ENCODE measurements around the gene USP17L17. TPM values are rescaled to one million over a fixed set of nuclear protein-coding genes. Genes with fewer than 3 reads are reported as not detected.
"Not testable (repeated sequence)": the region's sequence is repeated elsewhere in the genome, so short reads cannot be mapped to it uniquely, and the experiment has no call there.

Gene USP17L17, protein sequence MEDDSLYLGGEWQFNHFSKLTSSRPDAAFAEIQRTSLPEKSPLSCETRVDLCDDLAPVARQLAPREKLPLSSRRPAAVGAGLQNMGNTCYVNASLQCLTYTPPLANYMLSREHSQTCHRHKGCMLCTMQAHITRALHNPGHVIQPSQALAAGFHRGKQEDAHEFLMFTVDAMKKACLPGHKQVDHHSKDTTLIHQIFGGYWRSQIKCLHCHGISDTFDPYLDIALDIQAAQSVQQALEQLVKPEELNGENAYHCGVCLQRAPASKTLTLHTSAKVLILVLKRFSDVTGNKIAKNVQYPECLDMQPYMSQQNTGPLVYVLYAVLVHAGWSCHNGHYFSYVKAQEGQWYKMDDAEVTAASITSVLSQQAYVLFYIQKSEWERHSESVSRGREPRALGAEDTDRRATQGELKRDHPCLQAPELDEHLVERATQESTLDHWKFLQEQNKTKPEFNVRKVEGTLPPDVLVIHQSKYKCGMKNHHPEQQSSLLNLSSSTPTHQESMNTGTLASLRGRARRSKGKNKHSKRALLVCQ
- polyA plus RNA-seq (ENCODE audit: insufficient read length): not detected

DNA sequence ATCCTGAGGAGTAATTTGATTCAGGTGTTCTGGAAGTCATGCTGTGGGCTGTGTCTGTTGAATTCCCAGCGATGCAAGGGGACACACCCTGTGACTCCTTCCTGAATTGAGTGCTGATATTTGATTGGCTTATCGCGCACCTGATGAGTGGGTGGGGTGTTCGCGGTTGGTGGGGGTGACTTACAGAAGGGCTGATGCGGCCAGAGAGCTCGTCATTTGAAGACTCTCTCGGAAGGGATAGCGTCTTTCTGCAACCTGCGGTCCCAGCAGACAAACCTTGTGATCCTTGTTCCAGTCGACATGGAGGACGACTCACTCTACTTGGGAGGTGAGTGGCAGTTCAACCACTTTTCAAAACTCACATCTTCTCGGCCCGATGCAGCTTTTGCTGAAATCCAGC lies at the start of gene USP17L17:
USP17L17 (plus strand) TSS at position 301 of the 400 bp plus-strand sequence; CDS start at position 301, 0 bp downstream.
- DNase-seq (ENCODE audit: low read depth): not testable (repeated sequence)

DNA sequence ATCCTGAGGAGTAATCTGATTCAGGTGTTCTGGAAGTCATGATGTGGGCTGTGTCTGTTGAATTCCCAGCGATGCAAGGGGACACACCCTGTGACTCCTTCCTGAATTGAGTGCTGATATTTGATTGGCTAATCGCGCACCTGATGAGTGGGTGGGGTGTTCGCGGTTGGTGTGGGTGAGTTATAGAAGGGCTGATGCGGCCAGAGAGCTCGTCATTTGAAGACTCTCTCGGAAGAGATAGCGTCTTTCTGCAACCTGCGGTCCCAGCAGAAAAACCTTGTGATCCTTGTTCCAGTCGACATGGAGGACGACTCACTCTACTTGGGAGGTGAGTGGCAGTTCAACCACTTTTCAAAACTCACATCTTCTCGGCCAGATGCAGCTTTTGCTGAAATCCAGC lies 33.3 kb upstream of the USP17L17 start, which contains the start of gene USP17L10:
USP17L10 (plus strand) TSS at position 301 of the 400 bp plus-strand sequence; CDS start at position 301, 0 bp downstream.
- not testable (repeated sequence) for DNase-seq (ENCODE audit: low read depth)

DNA sequence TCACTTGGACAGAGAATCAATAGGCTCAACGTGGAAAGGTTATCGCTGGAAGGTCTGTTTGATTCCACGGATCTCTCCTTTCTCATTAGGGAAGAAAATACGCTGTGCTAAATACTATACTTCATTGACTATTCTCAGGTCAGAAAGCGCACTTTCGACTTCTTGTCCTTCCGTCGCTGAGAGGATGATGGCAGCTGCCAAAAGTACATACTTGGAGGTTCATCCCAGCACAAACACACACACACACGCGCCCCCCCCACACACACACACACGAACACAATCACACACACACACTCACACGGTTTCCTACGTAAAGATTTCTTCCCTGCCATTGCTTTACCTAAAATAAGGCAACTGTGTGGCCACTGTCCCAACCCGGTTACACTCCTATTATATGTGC lies 29.0 kb upstream of the USP17L17 start:
- DNase-seq (ENCODE audit: low read depth): not testable (repeated sequence)

DNA sequence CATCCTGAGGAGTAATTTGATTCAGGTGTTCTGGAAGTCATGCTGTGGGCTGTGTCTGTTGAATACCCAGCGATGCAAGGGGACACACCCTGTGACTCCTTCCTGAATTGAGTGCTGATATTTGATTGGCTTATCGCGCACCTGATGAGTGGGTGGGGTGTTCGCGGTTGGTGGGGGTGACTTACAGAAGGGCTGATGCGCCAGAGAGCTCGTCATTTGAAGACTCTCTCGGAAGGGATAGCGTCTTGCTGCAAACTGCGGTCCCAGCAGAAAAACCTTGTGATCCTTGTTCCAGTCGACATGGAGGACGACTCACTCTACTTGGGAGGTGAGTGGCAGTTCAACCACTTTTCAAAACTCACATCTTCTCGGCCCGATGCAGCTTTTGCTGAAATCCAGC lies 28.6 kb upstream of the USP17L17 start, which contains the start of gene USP17L11:
USP17L11 (plus strand) TSS at position 301 of the 400 bp plus-strand sequence; CDS start at position 301, 0 bp downstream.
- DNase-seq (ENCODE audit: low read depth): not testable (repeated sequence)

DNA sequence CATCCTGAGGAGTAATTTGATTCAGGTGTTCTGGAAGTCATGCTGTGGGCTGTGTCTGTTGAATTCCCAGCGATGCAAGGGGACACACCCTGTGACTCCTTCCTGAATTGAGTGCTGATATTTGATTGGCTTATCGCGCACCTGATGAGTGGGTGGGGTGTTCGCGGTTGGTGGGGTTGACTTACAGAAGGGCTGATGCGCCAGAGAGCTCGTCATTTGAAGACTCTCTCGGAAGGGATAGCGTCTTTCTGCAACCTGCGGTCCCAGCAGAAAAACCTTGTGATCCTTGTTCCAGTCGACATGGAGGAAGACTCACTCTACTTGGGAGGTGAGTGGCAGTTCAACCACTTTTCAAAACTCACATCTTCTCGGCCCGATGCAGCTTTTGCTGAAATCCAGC lies 23.8 kb upstream of the USP17L17 start, which contains the start of gene USP17L12:
USP17L12 (plus strand) TSS at position 301 of the 400 bp plus-strand sequence; CDS start at position 301, 0 bp downstream.
- not testable (repeated sequence) for DNase-seq (ENCODE audit: low read depth)

DNA sequence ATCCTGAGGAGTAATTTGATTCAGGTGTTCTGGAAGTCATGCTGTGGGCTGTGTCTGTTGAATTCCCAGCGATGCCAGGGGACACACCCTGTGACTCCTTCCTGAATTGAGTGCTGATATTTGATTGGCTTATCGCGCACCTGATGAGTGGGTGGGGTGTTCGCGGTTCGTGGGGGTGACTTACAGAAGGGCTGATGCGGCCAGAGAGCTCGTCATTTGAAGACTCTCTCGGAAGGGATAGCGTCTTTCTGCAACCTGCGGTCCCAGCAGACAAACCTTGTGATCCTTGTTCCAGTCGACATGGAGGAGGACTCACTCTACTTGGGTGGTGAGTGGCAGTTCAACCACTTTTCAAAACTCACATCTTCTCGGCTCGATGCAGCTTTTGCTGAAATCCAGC lies 19.1 kb upstream of the USP17L17 start, which contains the start of gene USP17L13:
USP17L13 (plus strand) TSS at position 301 of the 400 bp plus-strand sequence; CDS start at position 301, 0 bp downstream.
- not testable (repeated sequence) for DNase-seq (ENCODE audit: low read depth)

DNA sequence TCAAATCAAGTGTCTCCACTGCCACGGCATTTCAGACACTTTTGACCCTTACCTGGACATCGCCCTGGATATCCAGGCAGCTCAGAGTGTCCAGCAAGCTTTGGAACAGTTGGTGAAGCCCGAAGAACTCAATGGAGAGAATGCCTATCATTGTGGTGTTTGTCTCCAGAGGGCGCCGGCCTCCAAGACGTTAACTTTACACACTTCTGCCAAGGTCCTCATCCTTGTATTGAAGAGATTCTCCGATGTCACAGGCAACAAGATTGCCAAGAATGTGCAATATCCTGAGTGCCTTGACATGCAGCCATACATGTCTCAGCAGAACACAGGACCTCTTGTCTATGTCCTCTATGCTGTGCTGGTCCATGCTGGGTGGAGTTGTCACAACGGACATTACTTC lies 13.4 kb upstream of the USP17L17 start:
- DNase-seq (ENCODE audit: low read depth): not testable (repeated sequence)

DNA sequence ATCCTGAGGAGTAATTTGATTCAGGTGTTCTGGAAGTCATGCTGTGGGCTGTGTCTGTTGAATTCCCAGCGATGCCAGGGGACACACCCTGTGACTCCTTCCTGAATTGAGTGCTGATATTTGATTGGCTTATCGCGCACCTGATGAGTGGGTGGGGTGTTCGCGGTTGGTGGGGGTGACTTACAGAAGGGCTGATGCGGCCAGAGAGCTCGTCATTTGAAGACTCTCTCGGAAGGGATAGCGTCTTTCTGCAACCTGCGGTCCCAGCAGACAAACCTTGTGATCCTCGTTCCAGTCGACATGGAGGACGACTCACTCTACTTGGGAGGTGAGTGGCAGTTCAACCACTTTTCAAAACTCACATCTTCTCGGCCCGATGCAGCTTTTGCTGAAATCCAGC lies 9.6 kb upstream of the USP17L17 start, which contains the start of gene USP17L15:
USP17L15 (plus strand) TSS at position 301 of the 400 bp plus-strand sequence; CDS start at position 301, 0 bp downstream.
- DNase-seq (ENCODE audit: low read depth): not testable (repeated sequence)

DNA sequence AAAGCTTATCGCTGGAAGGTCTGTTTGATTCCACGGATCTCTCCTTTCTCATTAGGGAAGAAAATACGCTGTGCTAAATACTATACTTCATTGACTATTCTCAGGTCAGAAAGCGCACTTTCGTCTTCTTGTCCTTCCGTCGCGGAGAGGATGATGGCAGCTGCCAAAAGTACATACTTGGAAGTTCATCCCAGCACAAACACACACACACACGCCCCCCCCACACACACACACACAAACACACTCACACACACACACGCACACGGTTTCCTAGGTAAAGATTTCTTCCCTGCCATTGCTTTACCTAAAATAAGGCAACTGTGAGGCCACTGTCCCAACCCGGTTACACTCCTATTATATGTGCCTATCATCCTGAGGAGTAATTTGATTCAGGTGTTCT lies 5.2 kb upstream of the USP17L17 start:
- not testable (repeated sequence) for DNase-seq (ENCODE audit: low read depth)

DNA sequence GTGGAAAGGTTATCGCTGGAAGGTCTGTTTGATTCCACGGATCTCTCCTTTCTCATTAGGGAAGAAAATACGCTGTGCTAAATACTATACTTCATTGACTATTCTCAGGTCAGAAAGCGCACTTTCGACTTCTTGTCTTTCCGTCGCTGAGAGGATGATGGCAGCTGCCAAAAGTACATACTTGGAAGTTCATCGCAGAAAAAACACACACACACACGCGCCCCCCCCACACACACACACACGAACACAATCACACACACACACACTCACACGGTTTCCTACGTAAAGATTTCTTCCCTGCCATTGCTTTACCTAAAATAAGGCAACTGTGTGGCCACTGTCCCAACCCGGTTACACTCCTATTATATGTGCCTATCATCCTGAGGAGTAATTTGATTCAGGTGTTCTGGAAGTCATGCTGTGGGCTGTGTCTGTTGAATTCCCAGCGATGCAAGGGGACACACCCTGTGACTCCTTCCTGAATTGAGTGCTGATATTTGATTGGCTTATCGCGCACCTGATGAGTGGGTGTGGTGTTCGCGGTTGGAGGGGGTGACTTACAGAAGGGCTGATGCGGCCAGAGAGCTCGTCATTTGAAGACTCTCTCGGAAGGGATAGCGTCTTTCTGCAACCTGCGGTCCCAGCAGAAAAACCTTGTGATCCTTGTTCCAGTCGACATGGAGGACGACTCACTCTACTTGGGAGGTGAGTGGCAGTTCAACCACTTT lies 4.4 kb downstream of the USP17L17 start, which contains the start of gene USP17L18:
USP17L18 (plus strand) TSS at position 678 of the 728 bp plus-strand sequence; CDS start at position 678, 0 bp downstream.
- DNase-seq (ENCODE audit: low read depth): not testable (repeated sequence)

DNA sequence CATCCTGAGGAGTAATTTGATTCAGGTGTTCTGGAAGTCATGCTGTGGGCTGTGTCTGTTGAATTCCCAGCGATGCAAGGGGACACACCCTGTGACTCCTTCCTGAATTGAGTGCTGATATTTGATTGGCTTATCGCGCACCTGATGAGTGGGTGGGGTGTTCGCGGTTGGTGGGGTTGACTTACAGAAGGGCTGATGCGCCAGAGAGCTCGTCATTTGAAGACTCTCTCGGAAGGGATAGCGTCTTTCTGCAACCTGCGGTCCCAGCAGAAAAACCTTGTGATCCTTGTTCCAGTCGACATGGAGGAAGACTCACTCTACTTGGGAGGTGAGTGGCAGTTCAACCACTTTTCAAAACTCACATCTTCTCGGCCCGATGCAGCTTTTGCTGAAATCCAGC lies 9.4 kb downstream of the USP17L17 start, which contains the start of gene USP17L19:
USP17L19 (plus strand) TSS at position 301 of the 400 bp plus-strand sequence; CDS start at position 301, 0 bp downstream.
- DNase-seq (ENCODE audit: low read depth): not testable (repeated sequence)

DNA sequence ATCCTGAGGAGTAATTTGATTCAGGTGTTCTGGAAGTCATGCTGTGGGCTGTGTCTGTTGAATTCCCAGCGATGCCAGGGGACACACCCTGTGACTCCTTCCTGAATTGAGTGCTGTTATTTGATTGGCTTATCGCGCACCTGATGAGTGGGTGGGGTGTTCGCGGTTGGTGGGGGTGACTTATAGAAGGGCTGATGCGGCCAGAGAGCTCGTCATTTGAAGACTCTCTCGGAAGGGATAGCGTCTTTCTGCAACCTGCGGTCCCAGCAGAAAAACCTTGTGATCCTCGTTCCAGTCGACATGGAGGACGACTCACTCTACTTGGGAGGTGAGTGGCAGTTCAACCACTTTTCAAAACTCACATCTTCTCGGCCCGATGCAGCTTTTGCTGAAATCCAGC lies 14.1 kb downstream of the USP17L17 start, which contains the start of gene USP17L20:
USP17L20 (plus strand) TSS at position 301 of the 400 bp plus-strand sequence; CDS start at position 301, 0 bp downstream.
- DNase-seq (ENCODE audit: low read depth): not testable (repeated sequence)

DNA sequence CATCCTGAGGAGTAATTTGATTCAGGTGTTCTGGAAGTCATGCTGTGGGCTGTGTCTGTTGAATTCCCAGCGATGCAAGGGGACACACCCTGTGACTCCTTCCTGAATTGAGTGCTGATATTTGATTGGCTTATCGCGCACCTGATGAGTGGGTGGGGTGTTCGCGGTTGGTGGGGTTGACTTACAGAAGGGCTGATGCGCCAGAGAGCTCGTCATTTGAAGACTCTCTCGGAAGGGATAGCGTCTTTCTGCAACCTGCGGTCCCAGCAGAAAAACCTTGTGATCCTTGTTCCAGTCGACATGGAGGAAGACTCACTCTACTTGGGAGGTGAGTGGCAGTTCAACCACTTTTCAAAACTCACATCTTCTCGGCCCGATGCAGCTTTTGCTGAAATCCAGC lies 18.9 kb downstream of the USP17L17 start, which contains the start of gene USP17L21:
USP17L21 (plus strand) TSS at position 301 of the 400 bp plus-strand sequence; CDS start at position 301, 0 bp downstream.
- not testable (repeated sequence) for DNase-seq (ENCODE audit: low read depth)

DNA sequence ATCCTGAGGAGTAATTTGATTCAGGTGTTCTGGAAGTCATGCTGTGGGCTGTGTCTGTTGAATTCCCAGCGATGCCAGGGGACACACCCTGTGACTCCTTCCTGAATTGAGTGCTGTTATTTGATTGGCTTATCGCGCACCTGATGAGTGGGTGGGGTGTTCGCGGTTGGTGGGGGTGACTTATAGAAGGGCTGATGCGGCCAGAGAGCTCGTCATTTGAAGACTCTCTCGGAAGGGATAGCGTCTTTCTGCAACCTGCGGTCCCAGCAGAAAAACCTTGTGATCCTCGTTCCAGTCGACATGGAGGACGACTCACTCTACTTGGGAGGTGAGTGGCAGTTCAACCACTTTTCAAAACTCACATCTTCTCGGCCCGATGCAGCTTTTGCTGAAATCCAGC lies 23.6 kb downstream of the USP17L17 start, which contains the start of gene USP17L22:
USP17L22 (plus strand) TSS at position 301 of the 400 bp plus-strand sequence; CDS start at position 301, 0 bp downstream.
- not testable (repeated sequence) for DNase-seq (ENCODE audit: low read depth)

DNA sequence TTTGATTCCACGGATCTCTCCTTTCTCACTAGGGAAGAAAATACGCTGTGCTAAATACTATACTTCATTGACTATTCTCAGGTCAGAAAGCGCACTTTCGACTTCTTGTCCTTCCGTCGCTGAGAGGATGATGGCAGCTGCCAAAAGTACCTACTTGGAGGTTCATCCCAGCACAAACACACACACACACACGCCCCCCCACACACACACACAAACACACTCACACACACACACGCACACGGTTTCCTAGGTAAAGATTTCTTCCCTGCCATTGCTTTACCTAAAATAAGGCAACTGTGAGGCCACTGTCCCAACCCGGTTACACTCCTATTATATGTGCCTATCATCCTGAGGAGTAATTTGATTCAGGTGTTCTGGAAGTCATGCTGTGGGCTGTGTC lies 28.0 kb downstream of the USP17L17 start:
- DNase-seq (ENCODE audit: low read depth): not testable (repeated sequence)

Other genes with a start within 250 kb of the USP17L17 start
- 0.06 TPM for gene FAM90A26, start 73.5 kb upstream of the USP17L17 start, polyA plus RNA-seq (ENCODE audit: insufficient read length)
- not detected for gene USP17L10, start 33.2 kb upstream of the USP17L17 start, polyA plus RNA-seq (ENCODE audit: insufficient read length)
- not detected for gene USP17L11, start 28.5 kb upstream of the USP17L17 start, polyA plus RNA-seq (ENCODE audit: insufficient read length)
- gene USP17L12, start 23.7 kb upstream of the USP17L17 start, polyA plus RNA-seq (ENCODE audit: insufficient read length): not detected
- not detected for gene USP17L13, start 19.0 kb upstream of the USP17L17 start, polyA plus RNA-seq (ENCODE audit: insufficient read length)
- not detected for gene USP17L15, start 9.5 kb upstream of the USP17L17 start, polyA plus RNA-seq (ENCODE audit: insufficient read length)
- not detected for gene USP17L18, start 4.8 kb downstream of the USP17L17 start, polyA plus RNA-seq (ENCODE audit: insufficient read length)
- not detected for gene USP17L19, start 9.5 kb downstream of the USP17L17 start, polyA plus RNA-seq (ENCODE audit: insufficient read length)
- not detected for gene USP17L20, start 14.2 kb downstream of the USP17L17 start, polyA plus RNA-seq (ENCODE audit: insufficient read length)
- not detected for gene USP17L21, start 19.0 kb downstream of the USP17L17 start, polyA plus RNA-seq (ENCODE audit: insufficient read length)
- gene USP17L22, start 23.7 kb downstream of the USP17L17 start, polyA plus RNA-seq (ENCODE audit: insufficient read length): not detected
- gene USP17L24, start 81.3 kb downstream of the USP17L17 start, polyA plus RNA-seq (ENCODE audit: insufficient read length): not detected
- not detected for gene USP17L25, start 86.0 kb downstream of the USP17L17 start, polyA plus RNA-seq (ENCODE audit: insufficient read length)
- gene USP17L26, start 90.8 kb downstream of the USP17L17 start, polyA plus RNA-seq (ENCODE audit: insufficient read length): not detected
- not detected for gene USP17L5, start 95.5 kb downstream of the USP17L17 start, polyA plus RNA-seq (ENCODE audit: insufficient read length)
- gene USP17L27, start 100.3 kb downstream of the USP17L17 start, polyA plus RNA-seq (ENCODE audit: insufficient read length): not detected
- gene USP17L28, start 105.0 kb downstream of the USP17L17 start, polyA plus RNA-seq (ENCODE audit: insufficient read length): not detected
- not detected for gene USP17L29, start 109.8 kb downstream of the USP17L17 start, polyA plus RNA-seq (ENCODE audit: insufficient read length)
- gene USP17L30, start 119.2 kb downstream of the USP17L17 start, polyA plus RNA-seq (ENCODE audit: insufficient read length): not detected
- not detected for gene DEFB131A, start 200.5 kb downstream of the USP17L17 start, polyA plus RNA-seq (ENCODE audit: insufficient read length)